ENCODE measurements around the gene MMRN2. TPM values are rescaled to one million over a fixed set of nuclear protein-coding genes. Genes with fewer than 3 reads are reported as not detected.

MMRN2 gene
- total and polyA plus RNA-seq, 2 of the 8 experiments (the other 6 are each of a cell fraction or from before 2014, with no cell fraction given): 1.2 TPM

DNA sequence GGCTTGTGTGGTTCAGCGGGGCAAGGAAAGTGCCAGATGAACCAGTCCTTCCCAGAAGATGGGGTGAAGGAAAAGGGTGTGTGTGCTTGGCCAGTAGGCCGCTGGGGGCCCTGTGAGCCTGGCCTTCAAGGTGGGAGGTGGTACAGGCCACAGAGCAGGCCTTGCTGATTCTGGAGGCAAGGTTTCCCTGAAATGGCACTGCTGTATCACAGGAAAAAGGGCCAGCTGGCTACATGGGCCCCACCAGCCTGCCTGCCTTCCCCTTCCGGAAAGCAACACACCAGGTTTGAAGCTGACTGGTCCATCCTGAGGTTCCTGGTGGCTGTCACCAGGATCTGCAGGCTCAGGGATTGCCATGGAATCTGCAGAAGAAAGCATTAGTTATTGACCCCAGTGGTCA, 12.5 kb downstream of the MMRN2 start (continued):
- no peak for TF ChIP-seq TAF7 (optimal IDR thresholded peaks at IDR 0.05; ENCODE audit: borderline replicate concordance, low read depth, low read length)
- no peak for TF ChIP-seq RAD21 (IDR thresholded peaks at IDR 0.05 in 1 of 2, conservative IDR thresholded peaks at IDR 0.05 in 1 of 2; ENCODE audit: low read depth in 2 of 2, low read length in 2 of 2)
